Measurements from ENCODE around the gene ZNF219.

ZNF219 gene

GRCh38 chr14:21087294-21088091 lies 11.0 kb downstream of the ZNF219 start:
- no peak for DNase-seq (ENCODE audit: low read depth, low spot score)

DNA sequence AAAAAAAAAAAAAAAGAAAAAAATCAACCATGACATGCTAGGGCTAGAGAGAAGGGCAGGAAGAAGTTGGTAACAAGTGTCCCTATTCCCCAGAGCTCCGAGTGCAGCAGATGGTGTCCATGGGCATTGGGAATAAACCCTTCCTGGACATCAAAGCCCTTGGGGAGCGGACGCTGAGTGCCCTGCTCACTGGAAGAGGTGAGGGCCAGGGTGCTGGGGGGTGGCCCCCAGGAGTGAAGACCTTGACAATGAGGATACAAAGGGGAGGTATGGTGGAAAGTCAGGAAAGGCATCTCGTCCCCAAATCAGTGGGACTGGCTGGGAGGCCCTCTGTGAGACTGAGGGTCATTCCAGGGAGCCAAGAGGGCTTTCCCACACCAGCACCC lies 11.6 kb downstream of the ZNF219 start:
- DNase-seq (ENCODE audit: low read depth, low spot score), result no peak

DNA sequence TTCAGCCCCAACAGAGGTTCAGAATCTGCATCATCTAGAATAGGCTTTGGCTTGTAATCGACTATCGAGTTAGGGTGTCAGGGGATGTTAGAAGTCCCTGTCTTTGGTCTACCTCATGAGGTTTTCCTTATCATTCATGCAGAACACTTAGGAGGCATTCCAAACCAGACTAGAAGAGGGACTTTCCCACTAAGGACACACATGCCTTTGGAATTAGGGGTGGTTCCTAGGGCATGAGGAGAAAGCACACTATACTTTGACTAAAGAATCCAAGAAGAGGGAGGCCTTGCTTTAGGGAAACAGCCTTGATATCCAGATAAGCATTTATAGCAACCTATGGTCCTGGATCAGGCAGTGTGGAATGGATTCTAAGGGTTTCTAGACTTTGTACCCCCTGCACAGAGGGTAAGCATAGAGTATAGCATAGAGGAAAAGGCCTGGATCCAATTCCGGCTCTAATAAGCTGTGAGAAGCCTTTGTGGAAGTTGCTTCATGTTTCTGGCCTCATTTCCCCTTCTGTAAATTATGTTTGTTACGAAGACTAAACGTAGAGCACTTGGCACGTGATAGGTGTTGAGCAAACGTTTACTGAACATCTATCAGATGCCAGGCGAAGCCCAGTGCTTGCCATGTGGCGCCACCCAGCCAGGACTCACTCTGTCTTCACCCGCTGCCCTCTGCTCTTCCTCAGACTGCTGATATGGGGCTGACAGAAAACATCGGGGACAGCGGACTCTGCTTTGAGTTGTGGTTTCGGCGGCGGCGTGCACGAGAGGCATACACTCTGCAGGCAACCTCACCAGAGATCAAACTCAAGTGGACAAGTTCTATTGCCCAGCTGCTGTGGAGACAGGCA lies 13.2 kb downstream of the ZNF219 start:
- DNase-seq (ENCODE audit: low read depth, low spot score), result no peak

GRCh38 chr14:21084396-21084795 lies 14.1 kb downstream of the ZNF219 start:
- DNase-seq (ENCODE audit: low read depth, low spot score), result no peak

DNA sequence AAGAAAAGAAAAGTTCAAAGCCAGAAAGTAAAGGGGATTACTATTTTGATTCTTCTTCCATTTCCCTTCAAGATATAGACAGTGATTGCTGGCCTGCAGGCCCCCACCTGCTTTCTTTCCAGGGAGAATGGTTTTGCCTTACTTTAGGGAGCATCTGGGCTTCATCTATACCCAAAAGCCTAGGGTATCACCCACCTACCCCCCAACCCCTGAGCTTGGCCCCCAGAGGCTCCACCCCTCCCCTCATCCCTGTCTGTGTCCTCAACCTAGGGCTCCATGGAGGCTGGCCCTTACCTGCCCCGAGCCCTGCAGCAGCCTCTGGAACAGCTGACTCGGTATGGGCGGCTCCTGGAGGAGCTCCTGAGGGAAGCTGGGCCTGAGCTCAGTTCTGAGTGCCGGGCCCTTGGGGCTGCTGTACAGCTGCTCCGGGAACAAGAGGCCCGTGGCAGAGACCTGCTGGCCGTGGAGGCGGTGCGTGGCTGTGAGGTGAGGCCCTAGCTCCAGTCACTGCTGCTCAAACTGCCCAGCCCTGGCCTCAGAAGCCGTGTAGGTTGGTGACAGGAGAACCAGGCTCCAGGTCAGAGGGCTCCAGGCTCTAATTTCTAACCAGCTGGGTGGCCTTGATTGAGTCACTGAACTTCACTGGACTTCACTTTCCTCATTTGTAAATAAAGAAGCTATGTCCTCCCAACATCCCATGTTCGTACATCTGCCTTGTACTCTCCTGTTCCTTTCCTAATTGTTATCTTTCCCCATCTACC lies 14.7 kb downstream of the ZNF219 start:
- DNase-seq (ENCODE audit: low read depth, low spot score), result no peak

- DNase-seq (ENCODE audit: low read depth, low spot score), result no peak
Measured at GRCh38 chr14:21081521-21082142, 16.8 kb downstream of the ZNF219 start.

GRCh38 chr14:21078726-21079125 lies 19.7 kb downstream of the ZNF219 start:
- DNase-seq (ENCODE audit: low read depth, low spot score), result no peak

- no peak for DNase-seq (ENCODE audit: low read depth, low spot score)
Measured at GRCh38 chr14:21078287-21078686, 20.2 kb downstream of the ZNF219 start.

- DNase-seq (ENCODE audit: low read depth, low spot score), result no peak
Measured at GRCh38 chr14:21077672-21078071, 20.8 kb downstream of the ZNF219 start.

- DNase-seq (ENCODE audit: low read depth, low spot score), result no peak
Measured at GRCh38 chr14:21075719-21076437, 22.6 kb downstream of the ZNF219 start.

DNA sequence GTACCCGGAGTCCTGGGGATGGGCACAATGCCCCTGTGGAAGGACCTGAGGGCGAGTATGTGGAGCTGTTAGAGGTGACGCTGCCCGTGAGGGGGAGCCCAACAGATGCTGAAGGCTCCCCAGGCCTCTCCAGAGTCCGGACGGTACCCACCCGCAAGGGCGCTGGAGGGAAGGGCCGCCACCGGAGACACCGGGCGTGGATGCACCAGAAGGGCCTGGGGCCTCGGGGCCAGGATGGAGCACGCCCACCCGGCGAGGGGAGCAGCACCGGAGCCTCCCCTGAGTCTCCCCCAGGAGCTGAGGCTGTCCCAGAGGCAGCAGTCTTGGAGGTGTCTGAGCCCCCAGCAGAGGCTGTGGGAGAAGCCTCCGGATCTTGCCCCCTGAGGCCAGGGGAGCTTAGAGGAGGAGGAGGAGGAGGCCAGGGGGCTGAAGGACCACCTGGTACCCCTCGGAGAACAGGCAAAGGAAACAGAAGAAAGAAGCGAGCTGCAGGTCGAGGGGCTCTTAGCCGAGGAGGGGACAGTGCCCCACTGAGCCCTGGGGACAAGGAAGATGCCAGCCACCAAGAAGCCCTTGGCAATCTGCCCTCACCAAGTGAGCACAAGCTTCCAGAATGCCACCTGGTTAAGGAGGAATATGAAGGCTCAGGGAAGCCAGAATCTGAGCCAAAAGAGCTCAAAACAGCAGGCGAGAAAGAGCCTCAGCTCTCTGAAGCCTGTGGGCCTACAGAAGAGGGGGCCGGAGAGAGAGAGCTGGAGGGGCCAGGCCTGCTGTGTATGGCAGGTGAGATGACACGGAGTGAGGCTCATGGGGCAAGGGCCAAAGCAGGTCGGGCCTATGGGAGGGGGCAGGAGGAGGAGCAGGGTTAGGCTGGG lies 23.8 kb downstream of the ZNF219 start:
- DNase-seq (ENCODE audit: low read depth, low spot score), result no peak

- DNase-seq (ENCODE audit: low read depth, low spot score), result no peak
Measured at GRCh38 chr14:21073921-21074320, 24.5 kb downstream of the ZNF219 start.

DNA sequence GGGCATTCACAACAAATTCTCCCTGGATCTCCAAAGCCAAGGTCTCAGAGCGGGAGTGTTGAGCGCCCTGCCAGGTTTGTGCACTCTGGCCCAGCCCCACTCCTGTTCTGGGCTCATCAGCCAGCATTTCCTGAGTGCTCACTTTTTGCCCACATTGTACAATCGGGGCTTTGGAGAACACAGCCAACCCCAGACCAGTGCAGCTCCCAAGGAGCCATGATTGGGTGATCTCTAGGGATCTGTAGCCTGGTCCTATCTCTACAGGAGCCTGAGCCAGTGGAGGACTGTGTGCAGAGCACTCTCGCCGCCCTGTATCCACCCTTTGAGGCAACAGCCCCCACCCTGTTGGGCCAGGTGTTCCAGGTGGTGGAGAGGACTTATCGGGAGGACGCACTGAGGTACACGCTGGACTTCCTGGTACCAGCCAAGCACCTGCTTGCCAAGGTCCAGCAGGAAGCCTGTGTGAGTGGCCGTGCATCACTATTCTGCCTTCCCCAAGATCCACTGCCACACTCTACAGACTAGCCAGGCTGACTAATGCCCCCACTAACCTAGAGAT lies 25.6 kb downstream of the ZNF219 start:
- no peak for DNase-seq (ENCODE audit: low read depth, low spot score)

- no peak for DNase-seq (ENCODE audit: low read depth, low spot score)
Measured at GRCh38 chr14:21072031-21072473, 26.4 kb downstream of the ZNF219 start.

GRCh38 chr14:21071225-21072030 lies 27.0 kb downstream of the ZNF219 start:
- no peak for DNase-seq (ENCODE audit: low read depth, low spot score)

DNA sequence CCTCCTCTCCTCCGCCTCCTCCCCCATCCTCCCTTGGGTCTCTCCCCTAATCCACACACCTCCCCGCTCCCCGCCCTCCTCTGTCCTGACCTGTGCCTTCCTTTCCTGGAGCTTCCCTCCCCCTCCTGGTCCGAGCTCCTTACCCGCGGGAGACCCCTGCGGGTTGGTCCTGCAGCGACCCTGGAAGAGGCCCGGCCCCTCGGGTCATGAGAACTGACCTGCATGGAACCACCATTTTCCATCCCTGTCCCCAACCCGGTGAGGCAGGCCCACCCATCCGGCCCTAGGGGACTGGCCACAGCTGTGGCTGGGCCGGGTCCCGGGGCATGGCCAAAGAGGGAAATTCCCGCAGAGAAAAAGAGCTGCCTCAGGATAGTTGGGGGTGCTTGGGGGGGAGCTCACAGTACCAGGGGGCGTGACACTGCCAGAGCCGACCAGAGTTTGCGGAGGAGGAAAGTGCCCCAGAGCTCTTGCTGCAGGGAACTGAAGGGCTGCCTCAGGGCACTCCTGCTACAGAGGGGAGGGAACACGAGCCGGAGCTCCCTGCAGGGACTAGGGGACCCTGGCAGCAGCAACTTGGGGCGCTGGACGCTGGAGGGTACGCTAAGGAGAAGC lies 27.7 kb downstream of the ZNF219 start:
- no peak for DNase-seq (ENCODE audit: low read depth, low spot score)

DNA sequence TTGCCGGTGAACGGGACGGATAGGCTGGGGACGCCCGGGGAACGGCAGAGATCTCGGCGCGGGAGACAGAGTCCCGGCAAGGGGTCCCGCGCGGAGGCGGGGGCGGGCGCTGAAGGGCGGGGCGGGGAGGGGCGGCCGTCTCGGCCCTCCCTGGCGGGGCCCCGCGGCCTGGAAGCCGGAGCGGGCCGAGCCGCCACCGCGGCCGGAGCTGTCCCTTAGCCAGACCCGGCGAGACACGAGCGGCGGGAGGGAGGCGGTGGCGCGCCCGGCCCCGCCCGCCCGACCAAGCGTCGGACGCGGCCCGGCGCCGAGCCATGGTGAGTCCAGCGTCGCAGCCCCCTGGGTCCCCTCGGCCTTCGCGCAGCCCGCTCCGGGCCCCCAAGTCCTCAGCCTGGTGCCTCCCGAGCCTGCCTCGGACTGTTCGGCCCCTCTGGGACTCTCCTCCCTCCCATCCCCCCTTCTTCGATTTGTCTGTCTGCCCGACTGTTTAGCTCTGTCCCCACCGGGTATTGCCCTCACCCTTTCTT lies 28.3 kb downstream of the ZNF219 start, which contains the start of gene ARHGEF40:
ARHGEF40 (plus strand) TSS at position 222 of the 527 bp plus-strand sequence; CDS start at position 315, 93 bp downstream.
- DNase-seq (ENCODE audit: low read depth, low spot score), result no peak

Measured in iPS DF 19.7 (cell line).